Upper lobe of left lung (tissue), 6 donors: ENCODE results near the gene EAF1. TPM values are rescaled to one million over a fixed set of nuclear protein-coding genes. Genes with fewer than 3 reads are reported as not detected.
A peak's percentile ranks its signal among the peaks of the same experiment; 100 is the strongest.

Experiments
- ATAC-seq, 2 donors: fragments of 200-7000 bp; cut with Tn5 transposase; one replicate each; pipeline ENCODE4 v1.9.1; 2022; ENCODE audit warnings: mild to moderate bottlenecking in 2 of 2, moderate library complexity in 2 of 2; ENCODE audit not compliant: low FRiP score in 2 of 2
- DNase-seq, 2 donors: peaks; one replicate each; pipeline ENCODE4 v3.0.0-alpha.2; 2019 to 2020
- H3K27ac ChIP-seq, 4 donors: fragments of 200-600 bp; sonication (generic); one replicate each; pipeline ENCODE4 v1.5.1; 2016 to 2019
- H3K27me3 ChIP-seq, 4 donors: fragments of 200-600 bp; sonication (generic); one replicate each; pipeline ENCODE4 v1.5.1; 2017 to 2019
- H3K36me3 ChIP-seq, 4 donors: fragments of 200-600 bp; sonication (generic); one replicate each; pipeline ENCODE4 v1.5.1; 2016 to 2019
- H3K4me1 ChIP-seq, 4 donors: fragments of 200-600 bp; sonication (generic); one replicate each; pipeline ENCODE4 v1.5.1; 2018 to 2019
- H3K4me3 ChIP-seq, 4 donors: fragments of 200-600 bp; sonication (generic); one replicate each; pipeline ENCODE4 v1.5.1; 2017 to 2019; ENCODE audit warnings: mild to moderate bottlenecking in 2 of 4, moderate library complexity in 1 of 4
- H3K9me3 ChIP-seq, 4 donors: fragments of 200-600 bp; sonication (generic); one replicate each; pipeline ENCODE4 v1.5.1; 2018 to 2019
- EP300 ChIP-seq, 4 donors: sonication (generic); formaldehyde crosslinking; IDR thresholded peaks; one replicate each; pipeline ENCODE4 v1.5.1; 2017; ENCODE audit warnings: antibody characterized with exemption in 4 of 4, control low read depth in 2 of 4
- POLR2A ChIP-seq, 4 donors: fragments of 450-650 bp; IDR thresholded peaks; one replicate each; pipeline ENCODE4 v1.5.1; 2016 to 2017; ENCODE audit warnings: antibody characterized with exemption in 4 of 4, mild to moderate bottlenecking in 2 of 4
- POLR2AphosphoS5 ChIP-seq, 2 donors: sonication (generic); formaldehyde crosslinking; IDR thresholded peaks; one replicate each; pipeline ENCODE4 v1.5.1; 2017; ENCODE audit warnings: antibody characterized with exemption in 2 of 2
- WGBS, 2 donors: methylation state at CpG; one replicate each; pipeline ENCODE4 v1.1.5; 2017 to 2018; 5-methylcytosine and 5-hydroxymethylcytosine counted together
- total RNA-seq, 6 donors: library from RNA; depleted of rRNA in 4 of 6; stranded (reverse); fragments of >200 nt in 4 of 6; gene quantifications; one replicate each; pipeline versions ENCODE4 v1.1.0 to v1.2.1, GENCODE V29; 2016 to 2021
- TF ChIP-seq, protein P1 (sequence below), 6 experiments: fragments of 450-650 bp in 4 of 6; fragments of 200-600 bp in 2 of 6; sonication (generic) in 2 of 6; IDR thresholded peaks; one replicate each; pipeline ENCODE4 v1.5.1; 2016 to 2019; ENCODE audit warnings: antibody characterized with exemption in 6 of 6
- donor health status: DM: no; HTN: no; CAD: no; lungs with moderate emphysema.
- donor health status: DM: no; HTN: yes; CAD: no; lungs with severe emphysema.

The EAF1 gene
- total RNA-seq = 10 to 100 TPM; 21.1 to 45.1 (median 31.7) TPM

DNA sequence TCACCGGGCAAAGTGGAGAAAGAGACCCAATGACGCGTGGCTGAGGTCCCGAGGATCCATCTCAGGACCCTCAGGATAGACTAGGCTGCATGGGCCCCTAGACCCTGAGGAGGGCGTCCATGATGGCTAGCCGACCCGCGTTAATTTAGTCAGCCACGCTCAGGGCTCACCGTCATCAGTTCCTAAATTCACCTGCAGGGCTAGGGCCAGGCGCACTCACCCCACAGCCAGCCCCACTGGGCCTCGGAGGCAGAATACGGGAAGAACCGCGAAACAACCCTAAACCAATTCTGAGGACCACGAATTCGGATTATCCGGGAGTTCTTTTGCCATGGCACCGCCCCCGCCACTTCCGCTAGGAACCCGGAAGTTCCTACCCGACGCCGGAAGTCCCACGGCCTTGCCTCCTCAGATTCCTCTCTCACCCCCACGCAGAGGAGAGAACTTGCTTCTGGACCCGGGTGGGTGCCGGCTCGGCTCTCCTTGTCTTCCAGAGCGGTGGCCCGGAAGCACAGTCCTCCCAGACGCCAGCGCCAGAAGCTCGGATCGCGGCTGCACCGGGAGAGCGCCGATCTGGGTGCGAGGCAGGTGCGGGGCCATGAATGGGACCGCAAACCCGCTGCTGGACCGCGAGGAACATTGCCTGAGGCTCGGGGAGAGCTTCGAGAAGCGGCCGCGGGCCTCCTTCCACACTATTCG, at the start of gene EAF1, which contains the start of gene METTL6:
Gene EAF1 (plus strand): TSS at position 417 of the 699 bp plus-strand sequence. CDS start 182 bp downstream, at position 599.
Gene METTL6 (minus strand): TSS at position 363 of the 699 bp plus-strand sequence. CDS start 1,033 bp downstream, outside the sequence.
- Histone ChIP-seq H3K36me3 (peaks cover 0 to 45% (median 14%) of the 10 kb centered on the region in 4 donors), H3K4me3 (peak within 1 kb of the TSS; percentile 54 to 86 (median 71)), H3K27me3 (no peaks in the 10 kb centered on the region), H3K9me3 (no peaks in the 10 kb centered on the region), H3K27ac (peak within 1 kb of the TSS; percentile 75 to 92 (median 89)), H3K4me1 (peaks cover 18 to 52% (median 26%) of the 10 kb centered on the region in 4 donors)
- peak; percentile 89 to 90 for DNase-seq
- 0 to 2% methylated on average over 12 to 38 of the region's 52 CpGs for WGBS, 2 donors
- ATAC-seq = peak; percentile 87 to 97
- TF ChIP-seq, protein P1, sequence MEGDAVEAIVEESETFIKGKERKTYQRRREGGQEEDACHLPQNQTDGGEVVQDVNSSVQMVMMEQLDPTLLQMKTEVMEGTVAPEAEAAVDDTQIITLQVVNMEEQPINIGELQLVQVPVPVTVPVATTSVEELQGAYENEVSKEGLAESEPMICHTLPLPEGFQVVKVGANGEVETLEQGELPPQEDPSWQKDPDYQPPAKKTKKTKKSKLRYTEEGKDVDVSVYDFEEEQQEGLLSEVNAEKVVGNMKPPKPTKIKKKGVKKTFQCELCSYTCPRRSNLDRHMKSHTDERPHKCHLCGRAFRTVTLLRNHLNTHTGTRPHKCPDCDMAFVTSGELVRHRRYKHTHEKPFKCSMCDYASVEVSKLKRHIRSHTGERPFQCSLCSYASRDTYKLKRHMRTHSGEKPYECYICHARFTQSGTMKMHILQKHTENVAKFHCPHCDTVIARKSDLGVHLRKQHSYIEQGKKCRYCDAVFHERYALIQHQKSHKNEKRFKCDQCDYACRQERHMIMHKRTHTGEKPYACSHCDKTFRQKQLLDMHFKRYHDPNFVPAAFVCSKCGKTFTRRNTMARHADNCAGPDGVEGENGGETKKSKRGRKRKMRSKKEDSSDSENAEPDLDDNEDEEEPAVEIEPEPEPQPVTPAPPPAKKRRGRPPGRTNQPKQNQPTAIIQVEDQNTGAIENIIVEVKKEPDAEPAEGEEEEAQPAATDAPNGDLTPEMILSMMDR (IDR thresholded peaks at IDR 0.05) = peak in 3 of 6 experiments; percentile 22 to 49 (median 34)
- peak in 1 of 2 donors; percentile 62 for TF ChIP-seq POLR2AphosphoS5 (IDR thresholded peaks at IDR 0.05)
- TF ChIP-seq EP300 (IDR thresholded peaks at IDR 0.05) = no peak
- TF ChIP-seq POLR2A (IDR thresholded peaks at IDR 0.05) = peak in 3 of 4 donors; percentile 27 to 70 (median 44)

- Histone ChIP-seq H3K4me3 (peak overlapping the region in 1 of 4 donors; percentile 15), H3K27ac (peak overlapping the region; percentile 57 to 74 (median 68)), H3K36me3 (no peaks in the 10 kb centered on the region), H3K9me3 (no peaks in the 10 kb centered on the region), H3K27me3 (no peaks in the 10 kb centered on the region), H3K4me1 (peaks cover 4 to 6% (median 5%) of the 10 kb centered on the region in 4 donors)
- DNase-seq = peak in 1 of 2 donors; percentile 95
- ATAC-seq = peak; percentile 96 to 98
- TF ChIP-seq, protein P1 (IDR thresholded peaks at IDR 0.05) = peak; percentile 70 to 94 (median 88)
- TF ChIP-seq POLR2A (IDR thresholded peaks at IDR 0.05) (no peak), POLR2AphosphoS5 (IDR thresholded peaks at IDR 0.05) (peak; percentile 73 to 84), EP300 (IDR thresholded peaks at IDR 0.05) (peak in 1 of 4 donors; percentile 71)
- 22 to 27% methylated on average over 16 of the region's 16 CpGs for WGBS, 2 donors
These were observed 49.2 kb upstream of the EAF1 start for GRCh38 chr3:15377961-15378791.

- H3K9me3 ChIP-seq = peaks cover 0 to 7% (median 3%) of the 10 kb centered on the region in 4 donors
- 70 to 71% methylated on average over 6 of the region's 6 CpGs for WGBS, 2 donors
- H3K36me3 ChIP-seq = no peaks in the 10 kb centered on the region
- H3K4me3 ChIP-seq = no peak overlapping the region
- TF ChIP-seq EP300 (IDR thresholded peaks at IDR 0.05) (no peak), POLR2A (IDR thresholded peaks at IDR 0.05) (no peak), POLR2AphosphoS5 (IDR thresholded peaks at IDR 0.05) (no peak)
- TF ChIP-seq, protein P1 (IDR thresholded peaks at IDR 0.05) = no peak
- no peaks in the 10 kb centered on the region for H3K27me3 ChIP-seq
- peaks cover 4 to 15% (median 5%) of the 10 kb centered on the region in 4 donors for H3K4me1 ChIP-seq
- H3K27ac ChIP-seq = no peak overlapping the region
- DNase-seq (no peak), ATAC-seq (no peak)
These were observed 46.2 kb upstream of the EAF1 start for GRCh38 chr3:15380980-15381890.

DNA sequence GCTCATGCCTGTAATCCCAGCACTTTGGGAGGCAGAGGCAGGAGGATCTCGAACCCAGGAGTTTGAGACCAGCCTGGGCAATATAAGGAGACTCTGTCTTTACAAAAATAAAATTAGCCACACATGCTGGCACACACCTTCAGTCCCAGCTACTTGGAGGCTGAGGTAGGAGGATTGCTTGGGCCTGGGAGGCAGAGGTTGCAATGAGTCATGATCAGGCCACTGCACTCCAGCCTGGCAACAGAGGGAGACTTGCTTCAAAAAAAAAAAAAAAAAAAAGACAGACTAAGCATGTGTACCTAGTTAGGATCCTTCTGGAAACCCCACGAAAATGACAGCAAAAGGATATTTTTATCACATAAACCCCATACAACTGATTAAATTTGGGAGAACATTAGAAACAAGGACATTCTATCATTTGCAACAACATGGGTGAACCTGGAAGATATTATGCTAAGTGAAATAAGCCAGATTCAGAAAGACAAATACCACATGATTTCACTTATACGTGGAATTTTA, 44.9 kb upstream of the EAF1 start:
- H3K27ac ChIP-seq = no peak overlapping the region
- no peaks in the 10 kb centered on the region for H3K36me3 ChIP-seq

More for the DNA sequence above, 44.9 kb upstream of the EAF1 start:
- Histone ChIP-seq H3K4me3 (no peak overlapping the region), H3K4me1 (peaks cover 4 to 22% (median 8%) of the 10 kb centered on the region in 4 donors), H3K9me3 (peaks cover 0 to 14% (median 5%) of the 10 kb centered on the region in 4 donors), H3K27me3 (no peaks in the 10 kb centered on the region)
- DNase-seq (no peak), ATAC-seq (no peak)
- WGBS, 2 donors = 79 to 83% methylated on average over 3 of the region's 3 CpGs
- TF ChIP-seq EP300 (IDR thresholded peaks at IDR 0.05) (no peak), POLR2AphosphoS5 (IDR thresholded peaks at IDR 0.05) (no peak), POLR2A (IDR thresholded peaks at IDR 0.05) (no peak)
- TF ChIP-seq, protein P1 (IDR thresholded peaks at IDR 0.05) = no peak
